Measurements from ENCODE around the gene JMJD1C. TPM values are rescaled to one million over a fixed set of nuclear protein-coding genes. Genes with fewer than 3 reads are reported as not detected.

JMJD1C gene
- polyA plus RNA-seq, 12 donors = 64.8 to 114 (median 87.8) TPM; not detected in 1

- DNase-seq = no peak
These were observed 27.0 kb downstream of the JMJD1C start for GRCh38 chr10:63438506-63439498.

- no peak for DNase-seq
These were observed 28.4 kb downstream of the JMJD1C start for GRCh38 chr10:63437116-63437949.

- DNase-seq = no peak
These were observed 29.6 kb downstream of the JMJD1C start for GRCh38 chr10:63436225-63436624.

DNA sequence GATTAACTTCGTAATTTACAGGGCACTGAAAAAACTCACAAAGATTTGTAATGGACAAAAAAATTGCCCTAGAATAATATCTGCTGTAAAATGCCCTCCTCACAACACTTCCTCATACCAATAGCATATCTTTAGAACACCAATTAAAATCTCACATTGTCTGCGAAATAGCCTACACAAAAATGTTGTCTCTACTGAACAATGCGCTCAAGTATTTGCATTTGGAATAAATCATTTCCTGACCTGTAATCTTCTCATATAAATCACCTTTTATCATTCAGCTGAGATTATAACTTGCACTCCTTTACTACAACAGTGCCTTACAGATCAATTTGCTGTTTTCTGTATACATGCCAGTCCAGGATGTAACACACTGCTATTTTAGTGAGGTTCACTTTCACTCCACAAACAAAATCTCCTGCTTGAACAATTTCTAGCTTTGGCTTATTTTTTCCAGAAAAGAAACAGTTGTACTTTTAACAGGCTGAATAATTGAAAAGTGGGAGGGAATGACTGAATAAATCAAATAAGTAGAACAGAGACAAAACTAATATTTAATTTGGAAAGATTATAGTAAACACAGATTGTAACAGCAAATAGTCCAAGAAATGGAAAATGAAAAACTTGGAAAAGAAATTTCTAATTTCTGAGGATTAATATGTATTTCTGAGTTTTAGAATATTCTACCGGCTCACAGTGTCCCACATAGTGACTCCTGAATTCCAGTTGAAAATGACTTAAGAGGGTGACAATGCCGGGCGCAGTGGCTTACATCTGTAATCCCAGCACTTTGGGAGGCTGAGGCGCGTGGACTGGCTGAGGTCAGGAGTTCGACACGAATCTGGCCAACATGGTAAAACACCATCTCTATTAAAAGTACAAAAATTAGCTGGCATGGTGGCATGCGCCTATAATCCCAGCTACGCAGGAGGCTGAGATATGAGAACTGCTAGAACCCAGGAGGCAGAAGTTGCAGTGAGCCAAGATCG lies 30.6 kb downstream of the JMJD1C start:
- DNase-seq = no peak

DNA sequence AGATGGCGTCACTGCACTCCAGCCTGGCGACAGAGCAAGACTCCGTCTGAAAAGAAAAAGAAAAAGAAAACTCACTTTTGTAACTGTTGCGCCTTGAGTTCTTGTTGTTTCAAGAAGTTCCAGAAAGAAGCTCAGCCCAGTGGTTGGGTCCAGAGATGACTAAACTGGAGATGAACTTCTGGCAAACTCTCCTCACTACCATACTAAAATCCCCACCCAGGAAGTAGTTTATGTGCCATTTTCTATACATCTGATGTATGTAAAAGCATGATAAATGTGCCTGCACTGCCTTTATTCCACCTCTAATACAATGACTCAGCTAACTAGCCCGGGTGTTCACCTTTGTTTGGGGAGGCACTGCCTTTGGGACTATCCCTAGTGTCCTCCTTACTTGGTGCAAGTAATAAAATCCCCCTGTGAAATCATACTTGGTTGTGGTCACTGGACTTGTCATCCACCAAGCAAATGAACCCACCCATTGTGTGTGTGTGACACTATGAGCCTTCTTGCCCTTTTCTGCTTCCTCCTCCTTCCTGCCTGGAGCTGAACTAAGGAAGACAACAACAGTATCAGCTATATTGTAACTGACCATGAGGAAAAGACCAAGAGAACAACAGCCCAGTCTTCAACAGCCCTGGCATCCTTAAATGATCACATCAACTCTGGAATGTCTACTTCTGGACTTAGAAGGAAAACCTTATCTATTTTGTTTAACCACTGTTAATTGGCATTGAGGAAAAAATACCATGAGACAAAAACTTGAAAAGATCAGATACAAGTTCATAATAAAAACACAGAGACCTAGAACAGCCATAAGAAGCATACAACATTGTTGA lies 33.6 kb downstream of the JMJD1C start:
- no peak for DNase-seq

GRCh38 chr10:63430999-63431356 lies 34.8 kb downstream of the JMJD1C start:
- no peak for DNase-seq

GRCh38 chr10:63430091-63430998 lies 35.4 kb downstream of the JMJD1C start:
- DNase-seq = no peak

DNA sequence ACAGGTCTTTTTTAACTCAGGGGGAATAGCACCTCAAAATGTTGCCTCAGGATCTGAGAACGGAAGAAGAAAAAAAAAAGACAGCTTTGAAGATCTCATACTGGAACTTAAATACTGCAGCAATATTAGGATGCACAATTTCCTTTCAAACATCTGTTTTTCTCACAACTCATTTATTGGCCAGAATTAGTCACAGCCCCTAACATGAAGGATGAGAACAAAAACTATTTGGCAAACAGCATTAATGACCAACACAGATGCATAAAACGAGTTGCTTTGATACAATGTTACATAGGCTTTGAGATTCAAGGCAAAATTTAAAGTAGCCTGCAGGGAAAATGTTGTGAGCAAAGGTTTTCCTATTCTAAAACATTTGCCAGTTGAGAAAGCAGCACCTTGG lies 36.5 kb downstream of the JMJD1C start:
- peak; percentile 79 for DNase-seq

- no peak for DNase-seq
These were observed 38.8 kb downstream of the JMJD1C start for GRCh38 chr10:63427013-63427412.

GRCh38 chr10:63425512-63425911 lies 40.3 kb downstream of the JMJD1C start:
- DNase-seq = no peak

DNA sequence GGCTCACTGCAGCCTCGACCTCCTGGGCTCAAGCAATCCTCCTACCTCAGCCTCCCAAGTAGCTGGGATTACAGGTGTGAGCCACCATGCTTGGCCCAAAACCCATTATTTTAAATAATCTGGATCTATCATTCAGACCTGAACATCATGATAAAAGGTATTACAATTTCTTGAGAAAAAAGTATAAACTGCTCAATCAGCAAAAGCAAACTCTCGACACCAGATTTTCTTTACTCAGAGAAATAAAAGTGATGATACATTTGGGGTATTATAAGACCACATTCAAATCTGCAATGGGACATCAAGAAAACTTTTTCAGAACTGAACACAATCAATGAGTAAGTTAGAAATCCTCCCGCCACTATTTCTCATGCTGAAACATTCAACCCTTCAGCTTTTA lies 41.2 kb downstream of the JMJD1C start:
- no peak for DNase-seq

DNA sequence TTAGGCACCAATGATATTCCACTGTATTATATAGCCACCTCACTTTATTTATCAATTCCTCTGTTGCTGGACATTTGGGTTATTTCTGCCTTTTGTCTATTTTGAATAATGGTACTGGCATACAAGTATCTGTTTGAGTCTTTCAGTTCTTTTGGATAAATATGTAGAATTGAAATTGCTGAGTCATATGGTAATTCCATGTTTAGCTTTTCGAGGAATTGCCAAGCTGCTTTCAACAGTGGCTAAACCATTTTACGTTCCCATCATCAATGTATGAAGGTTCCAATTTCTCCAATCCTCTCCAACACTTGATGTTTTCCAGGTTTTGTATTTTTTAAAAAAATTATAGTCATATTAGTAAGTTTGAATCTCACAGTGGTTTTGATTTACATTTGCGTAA lies 42.3 kb downstream of the JMJD1C start:
- peak; percentile 17 for DNase-seq

DNA sequence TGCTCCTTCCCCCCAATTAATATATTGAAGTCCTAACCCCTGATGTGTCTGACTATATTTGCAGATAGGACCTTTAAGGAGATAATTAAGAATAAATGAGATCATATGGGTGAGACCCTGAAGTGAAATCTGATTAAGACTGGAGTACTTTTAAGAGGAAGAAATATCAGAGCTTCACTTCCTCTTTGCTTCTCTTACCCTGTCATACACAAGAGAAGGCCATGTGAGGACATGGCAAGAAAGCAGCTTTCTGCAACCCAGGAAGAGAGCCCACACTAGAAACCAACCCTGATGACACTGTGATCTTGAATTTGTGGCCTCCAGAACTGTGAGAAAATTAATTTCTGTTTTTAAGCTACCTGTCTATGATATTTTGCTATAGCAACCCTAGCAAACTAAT lies 44.2 kb downstream of the JMJD1C start:
- DNase-seq = no peak

- peak; percentile 84 for DNase-seq
These were observed 49.4 kb downstream of the JMJD1C start for GRCh38 chr10:63416376-63416775.

DNA sequence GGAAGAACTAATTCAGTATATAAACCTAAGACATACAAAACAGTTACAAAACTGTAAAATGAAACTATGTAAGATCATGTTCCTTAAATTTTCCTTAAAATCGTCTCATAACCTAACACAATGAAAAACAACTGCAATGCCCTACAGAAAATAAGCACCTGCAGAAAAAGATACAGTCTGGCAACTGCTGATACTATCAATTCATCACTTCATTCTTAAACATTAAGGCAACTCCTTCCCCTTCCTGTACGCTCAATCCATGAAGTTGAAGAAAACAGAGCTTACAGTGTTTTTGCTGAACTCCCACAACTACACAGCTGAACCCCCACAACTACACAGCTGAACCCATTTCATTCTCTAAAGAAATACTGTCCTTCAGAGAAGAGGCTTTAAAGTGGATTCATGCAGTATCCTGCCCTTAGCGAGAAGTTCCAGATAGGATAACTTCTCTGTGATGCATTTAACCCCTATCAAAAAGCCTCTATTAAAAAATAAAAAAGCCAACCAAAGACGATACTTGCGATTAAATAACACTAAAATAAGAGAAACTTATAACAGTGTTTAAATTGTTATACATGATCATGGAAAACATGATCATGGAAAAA lies 50.0 kb downstream of the JMJD1C start:
- peak; percentile 32 for DNase-seq

GRCh38 chr10:63414481-63415260 lies 51.1 kb downstream of the JMJD1C start:
- DNase-seq = no peak

DNA sequence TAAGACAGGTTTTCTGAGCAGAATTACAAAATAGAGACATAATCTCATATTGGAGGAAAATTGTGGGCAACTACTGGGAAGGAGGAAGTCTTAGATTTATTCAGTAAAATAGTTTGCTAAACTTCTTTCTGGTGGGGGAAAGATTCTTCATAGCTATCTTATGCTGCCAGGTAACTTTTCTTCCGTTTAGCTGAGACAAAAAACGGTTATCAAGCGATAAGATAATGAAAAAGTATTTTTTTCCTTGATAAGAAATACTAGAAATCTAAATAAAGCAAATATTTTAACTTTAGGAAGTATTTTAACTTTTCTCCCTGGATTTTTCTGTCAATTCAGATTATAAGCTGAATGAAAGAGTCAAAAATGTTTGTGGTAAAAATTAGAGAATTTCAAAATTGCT lies 52.3 kb downstream of the JMJD1C start:
- DNase-seq = no peak

GRCh38 chr10:63412304-63412703 lies 53.5 kb downstream of the JMJD1C start:
- DNase-seq = no peak
